CD4-positive, alpha-beta memory T cell (primary cell): ENCODE results near the gene COL17A1. TPM values are rescaled to one million over a fixed set of nuclear protein-coding genes. Genes with fewer than 3 reads are reported as not detected.

Experiments used
- CTCF ChIA-PET: fragments of 350-600 bp; sonication (Branson Sonifier 250); formaldehyde crosslinking; loops from one replicate; lab custom pipeline; 2021; ENCODE audit warnings: inconsistent platforms; ENCODE audit not compliant: partially characterized antibody; lab: Charles Lee
- POLR2A ChIA-PET: fragments of 350-600 bp; sonication (Branson Sonifier 250); formaldehyde crosslinking; loops from one replicate; lab custom pipeline; 2021; ENCODE audit not compliant: partially characterized antibody; lab: Charles Lee
- DNase-seq, 5 donors: peaks; one replicate each; pipeline versions ENCODE4 v3.0.0 to v3.0.0-alpha.2; 2020 to 2022; ENCODE audit warnings: mixed read lengths in 1 of 5
- H3K27ac ChIP-seq: one replicate; pipeline ENCODE4 v1.7.0; 2013; ENCODE audit warnings: low read depth, low read length
- H3K27me3 ChIP-seq: 2 replicates; pipeline ENCODE4 v1.7.0; 2013; ENCODE audit warnings: mild to moderate bottlenecking, low read length, moderate library complexity; ENCODE audit not compliant: insufficient read depth
- H3K36me3 ChIP-seq: 2 replicates; pipeline ENCODE4 v1.7.0; 2013; ENCODE audit warnings: mild to moderate bottlenecking, low read length, moderate library complexity; ENCODE audit not compliant: insufficient read depth
- H3K4me1 ChIP-seq: 2 replicates; pipeline ENCODE4 v1.7.0; 2013; ENCODE audit warnings: mild to moderate bottlenecking, low read length, moderate library complexity; ENCODE audit not compliant: insufficient read depth
- H3K4me3 ChIP-seq, 2 donors: one replicate each; pipeline ENCODE4 v1.7.0; 2013; ENCODE audit warnings: low read length in 2 of 2, mild to moderate bottlenecking in 1 of 2
- H3K9me3 ChIP-seq, 2 donors: one replicate each; pipeline ENCODE4 v1.7.0; 2013; ENCODE audit warnings: low read length in 2 of 2, control low read depth in 1 of 2; ENCODE audit not compliant: control insufficient read depth in 1 of 2
- H3K27ac Mint-ChIP-seq, 7 donors: one replicate each; pipeline ENCODE4 v1.8.0; 2020 to 2021; ENCODE audit warnings: mixed read lengths in 7 of 7, mild to moderate bottlenecking in 6 of 7, inconsistent platforms in 3 of 7, moderate library complexity in 3 of 7
- H3K27me3 Mint-ChIP-seq, 2 donors: one replicate each; pipeline ENCODE4 v1.8.0; 2020 to 2021; ENCODE audit warnings: mixed read lengths in 2 of 2
- H3K36me3 Mint-ChIP-seq, 2 donors: one replicate each; pipeline ENCODE4 v1.8.0; 2020 to 2021; ENCODE audit warnings: mixed read lengths in 2 of 2, inconsistent platforms in 1 of 2, mild to moderate bottlenecking in 1 of 2
- H3K4me1 Mint-ChIP-seq, 4 donors: one replicate each; pipeline ENCODE4 v1.8.0; 2020 to 2021; ENCODE audit warnings: mixed read lengths in 4 of 4, mild to moderate bottlenecking in 1 of 4
- H3K4me3 Mint-ChIP-seq, 8 donors: one replicate each; pipeline ENCODE4 v1.8.0; 2020 to 2021; ENCODE audit warnings: mixed read lengths in 8 of 8, mild to moderate bottlenecking in 7 of 8, moderate library complexity in 6 of 8, inconsistent platforms in 3 of 8
- H3K9me3 Mint-ChIP-seq, 8 donors: one replicate each; pipeline ENCODE4 v1.8.0; 2020 to 2021; ENCODE audit warnings: mixed read lengths in 8 of 8, mild to moderate bottlenecking in 5 of 8, inconsistent platforms in 3 of 8, moderate library complexity in 1 of 8
- intact Hi-C: fragments of 100-400 bp; cut with micrococcal nuclease; formaldehyde crosslinking; loops from one replicate; pipeline ENCODE4 v1.15.1; 2023
- polyA plus RNA-seq, 2 donors: library from polyadenylated mRNA; unstranded; fragments of 300-500 nt; fragmentation: Illumina TruSeq; gene quantifications; one replicate each; pipeline ENCODE4 v1.2.3, GENCODE V29; 2021
- total RNA-seq, 2 experiments: library from RNA; stranded (reverse); gene quantifications; one replicate each; pipeline ENCODE4 v1.2.3, GENCODE V29; 2021

Gene COL17A1
- total and polyA plus RNA-seq, 4 experiments from 2014 or later: not detected

- H3K27ac ChIP-seq: no peak overlapping the region
- peaks cover 0 to 1% (median 0%) of the 10 kb centered on the region in 4 donors for H3K4me1 Mint-ChIP-seq
- intact Hi-C loops: no loop called here
- no peaks in the 10 kb centered on the region for H3K36me3 ChIP-seq
- no peaks in the 10 kb centered on the region for H3K27me3 ChIP-seq
- no peaks in the 10 kb centered on the region for H3K27me3 Mint-ChIP-seq
- CTCF ChIA-PET: interaction anchor here (1.2 to 1.3 kb wide), 2 partner anchors 70 to 82 kb away, joined by 3 read pairs; partner anchors contain the start of gene SFR1
- H3K36me3 Mint-ChIP-seq: no peaks in the 10 kb centered on the region
- POLR2A ChIA-PET: interaction anchor here (1.0 kb wide), 1 partner anchor 8 kb away, joined by 3 read pairs; no protein-coding TSS in a partner anchor
- no peak overlapping the region for H3K4me3 Mint-ChIP-seq
- H3K9me3 Mint-ChIP-seq: peaks cover 0 to 1% (median 0%) of the 10 kb centered on the region in 8 donors
- no peak overlapping the region for H3K4me3 ChIP-seq
- no peak for DNase-seq
- H3K27ac Mint-ChIP-seq: peak overlapping the region in 2 of 7 donors; percentile 52 to 54
- no peaks in the 10 kb centered on the region for H3K4me1 ChIP-seq
- no peaks in the 10 kb centered on the region for H3K9me3 ChIP-seq
Measured at GRCh38 chr10:104038958-104039752, 46.5 kb downstream of the COL17A1 start.

GRCh38 chr10:104038537-104038936, 47.1 kb downstream of the COL17A1 start:
- H3K4me1 Mint-ChIP-seq: peaks cover 0 to 1% (median 0%) of the 10 kb centered on the region in 4 donors
- no peaks in the 10 kb centered on the region for H3K36me3 ChIP-seq
- no peak for DNase-seq
- H3K4me1 ChIP-seq: no peaks in the 10 kb centered on the region
- ChIA-PET CTCF (interaction anchor here (1.2 to 1.3 kb wide), 2 partner anchors 71 to 83 kb away, joined by 3 read pairs; partner anchors contain the start of gene SFR1), POLR2A (no interaction called here)
- H3K9me3 Mint-ChIP-seq: peaks cover 0 to 1% (median 0%) of the 10 kb centered on the region in 8 donors
- intact Hi-C loops: no loop called here
- H3K27ac ChIP-seq: no peak overlapping the region
- no peak overlapping the region for H3K4me3 Mint-ChIP-seq
- no peaks in the 10 kb centered on the region for H3K36me3 Mint-ChIP-seq
- H3K27me3 Mint-ChIP-seq: no peaks in the 10 kb centered on the region
- H3K27me3 ChIP-seq: no peaks in the 10 kb centered on the region
- no peak overlapping the region for H3K27ac Mint-ChIP-seq
- no peak overlapping the region for H3K4me3 ChIP-seq
- H3K9me3 ChIP-seq: no peaks in the 10 kb centered on the region

- POLR2A ChIA-PET: no interaction called here
- Mint-ChIP-seq H3K27me3 (no peaks in the 10 kb centered on the region), H3K27ac (no peak overlapping the region), H3K4me3 (no peak overlapping the region), H3K9me3 (peaks cover 0 to 1% (median 0%) of the 10 kb centered on the region in 8 donors), H3K36me3 (peaks cover 0 to under 1% of the 10 kb centered on the region in 2 donors), H3K4me1 (peaks cover 0 to 1% (median 0%) of the 10 kb centered on the region in 4 donors)
- CTCF ChIA-PET: interaction anchor here (0.6 to 1.3 kb wide), 3 partner anchors 23 to 84 kb away, joined by 3 to 4 read pairs (median 3); partner anchors contain the start of gene SFR1
- intact Hi-C loops: no loop called here
- no peak for DNase-seq
- Histone ChIP-seq H3K27me3 (no peaks in the 10 kb centered on the region), H3K4me1 (no peaks in the 10 kb centered on the region), H3K36me3 (no peaks in the 10 kb centered on the region), H3K4me3 (no peak overlapping the region), H3K9me3 (no peaks in the 10 kb centered on the region), H3K27ac (no peak overlapping the region)
Measured at GRCh38 chr10:104037261-104037951, 48.3 kb downstream of the COL17A1 start.

GRCh38 chr10:104036518-104037260, 49.0 kb downstream of the COL17A1 start:
- Mint-ChIP-seq H3K27ac (peak overlapping the region in 1 of 7 donors; percentile 69), H3K9me3 (peaks cover 0 to 1% (median 0%) of the 10 kb centered on the region in 8 donors), H3K27me3 (no peaks in the 10 kb centered on the region), H3K36me3 (peaks cover 3 to 4% of the 10 kb centered on the region in 2 donors), H3K4me1 (peaks cover 0 to 2% (median under 1%) of the 10 kb centered on the region in 4 donors), H3K4me3 (no peak overlapping the region)
- POLR2A ChIA-PET: no interaction called here
- Histone ChIP-seq H3K27me3 (no peaks in the 10 kb centered on the region), H3K4me3 (no peak overlapping the region), H3K9me3 (no peaks in the 10 kb centered on the region), H3K27ac (no peak overlapping the region), H3K4me1 (no peaks in the 10 kb centered on the region), H3K36me3 (no peaks in the 10 kb centered on the region)
- no peak for DNase-seq
- intact Hi-C loops: no loop called here
- CTCF ChIA-PET: interaction anchor here (0.6 kb wide), 1 partner anchor 22 kb away, joined by 4 read pairs; no protein-coding TSS in a partner anchor

- ChIA-PET CTCF (no interaction called here), POLR2A (no interaction called here)
- no peaks in the 10 kb centered on the region for H3K36me3 ChIP-seq
- Mint-ChIP-seq H3K4me1 (peaks cover 0 to 2% (median under 1%) of the 10 kb centered on the region in 4 donors), H3K27ac (no peak overlapping the region), H3K36me3 (peaks cover 8 to 9% of the 10 kb centered on the region in 2 donors), H3K27me3 (no peaks in the 10 kb centered on the region), H3K4me3 (no peak overlapping the region), H3K9me3 (peaks cover 0 to 1% (median 0%) of the 10 kb centered on the region in 8 donors)
- no peak overlapping the region for H3K27ac ChIP-seq
- intact Hi-C loops: no loop called here
- no peaks in the 10 kb centered on the region for H3K9me3 ChIP-seq
- no peak overlapping the region for H3K4me3 ChIP-seq
- H3K4me1 ChIP-seq: no peaks in the 10 kb centered on the region
- no peaks in the 10 kb centered on the region for H3K27me3 ChIP-seq
- no peak for DNase-seq
Measured at GRCh38 chr10:104036069-104036384, 49.7 kb downstream of the COL17A1 start.

GRCh38 chr10:104035194-104036068, 50.2 kb downstream of the COL17A1 start:
- H3K4me3 ChIP-seq: no peak overlapping the region
- no peak overlapping the region for H3K27ac ChIP-seq
- H3K4me1 Mint-ChIP-seq: peaks cover 0 to 2% (median under 1%) of the 10 kb centered on the region in 4 donors
- no peaks in the 10 kb centered on the region for H3K27me3 Mint-ChIP-seq
- no peaks in the 10 kb centered on the region for H3K9me3 ChIP-seq
- H3K36me3 Mint-ChIP-seq: peaks cover 9 to 12% of the 10 kb centered on the region in 2 donors
- H3K27ac Mint-ChIP-seq: peak overlapping the region in 1 of 7 donors; percentile 30
- peaks cover 0 to 1% (median 0%) of the 10 kb centered on the region in 8 donors for H3K9me3 Mint-ChIP-seq
- ChIA-PET POLR2A (no interaction called here), CTCF (no interaction called here)
- H3K36me3 ChIP-seq: no peaks in the 10 kb centered on the region
- intact Hi-C loops: no loop called here
- H3K27me3 ChIP-seq: no peaks in the 10 kb centered on the region
- no peak overlapping the region for H3K4me3 Mint-ChIP-seq
- no peak for DNase-seq
- no peaks in the 10 kb centered on the region for H3K4me1 ChIP-seq
